Measurements from ENCODE around the gene IL4R. TPM values are rescaled to one million over a fixed set of nuclear protein-coding genes. Genes with fewer than 3 reads are reported as not detected.

IL4R gene
- total RNA-seq, 1 experiment from 2014 or later, result 28.6 TPM

DNA sequence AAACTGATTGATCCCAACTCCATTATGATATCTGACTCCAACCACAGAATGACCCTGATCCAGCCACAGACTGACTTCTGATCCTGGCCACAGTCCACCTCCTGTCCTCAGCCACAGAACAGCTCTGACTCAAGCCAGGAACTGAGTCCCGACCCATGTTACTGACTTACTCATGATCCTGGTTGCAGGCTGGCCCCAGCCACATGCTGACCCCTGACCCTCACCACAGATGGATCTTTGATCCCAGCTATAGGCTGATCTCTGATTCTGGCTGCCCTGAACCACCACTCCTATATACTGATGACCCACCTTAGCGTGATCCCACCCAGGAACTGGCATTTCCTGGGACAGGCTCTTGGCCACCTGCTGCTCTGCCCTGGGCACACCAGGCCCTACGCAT, 56.0 kb downstream of the IL4R start:
- no CpG with 5 or more reads among the region's 3 CpGs for WGBS (ENCODE audit: extremely low coverage, insufficient read length, low lambda C conversion rate)
- Histone ChIP-seq H4K5ac (ENCODE audit: insufficient read length, low read depth, low read length) (no peak overlapping the region), H2AFZ (ENCODE audit: low read length) (no peak overlapping the region), H3K56ac (ENCODE audit: insufficient read length, low read depth, low read length) (no peak overlapping the region), H2BK12ac (ENCODE audit: insufficient read length, low read depth, low read length) (no peak overlapping the region), H3K23me2 (ENCODE audit: insufficient read length, low read depth, low read length, poor library complexity, severe bottlenecking) (no peaks in the 10 kb centered on the region), H3K27ac (ENCODE audit: insufficient read length, low read depth, low read length) (no peak overlapping the region), H4K91ac (ENCODE audit: insufficient read length, low read depth, low read length) (no peak overlapping the region), H3K18ac (ENCODE audit: insufficient read length, low read depth, low read length) (no peak overlapping the region), H3K4ac (ENCODE audit: low read depth, low read length) (no peak overlapping the region), H4K20me1 (ENCODE audit: control insufficient read depth, insufficient read depth, insufficient read length) (no peaks in the 10 kb centered on the region), H2BK15ac (ENCODE audit: low read depth, low read length) (no peak overlapping the region), H3K9ac (ENCODE audit: extremely low read depth, insufficient read length, low read length) (no peak overlapping the region), H2BK20ac (ENCODE audit: low read depth, low read length, poor library complexity, severe bottlenecking) (no peak overlapping the region), H3K4me2 (ENCODE audit: insufficient read depth, insufficient read length, low read length) (no peak overlapping the region), H3K14ac (ENCODE audit: insufficient read depth, low read length) (no peak overlapping the region), H4K8ac (replicated peaks; ENCODE audit: insufficient read length, low read depth, low read length) (no peak overlapping the region), H2BK120ac (ENCODE audit: low read depth, low read length, poor library complexity, severe bottlenecking) (no peak overlapping the region), H3K9me3 (ENCODE audit: control insufficient read depth, low read depth, low read length) (no peaks in the 10 kb centered on the region), H2BK5ac (ENCODE audit: insufficient read length, low read length) (no peak overlapping the region), H3T11ph (ENCODE audit: low read length) (no peak overlapping the region), H3K79me2 (ENCODE audit: insufficient read depth, low read length) (no peaks in the 10 kb centered on the region), H3K27me3 (ENCODE audit: insufficient read depth, low read length) (no peaks in the 10 kb centered on the region), H3K79me1 (ENCODE audit: insufficient read depth, low read depth, low read length, poor library complexity, severe bottlenecking) (no peaks in the 10 kb centered on the region), H3K23ac (ENCODE audit: insufficient read length, low read depth, low read length) (no peak overlapping the region), H2AK5ac (ENCODE audit: insufficient read length, low read length) (no peak overlapping the region), H3K4me1 (ENCODE audit: insufficient read depth, low read length) (no peaks in the 10 kb centered on the region)
- TF ChIP-seq, protein P1, sequence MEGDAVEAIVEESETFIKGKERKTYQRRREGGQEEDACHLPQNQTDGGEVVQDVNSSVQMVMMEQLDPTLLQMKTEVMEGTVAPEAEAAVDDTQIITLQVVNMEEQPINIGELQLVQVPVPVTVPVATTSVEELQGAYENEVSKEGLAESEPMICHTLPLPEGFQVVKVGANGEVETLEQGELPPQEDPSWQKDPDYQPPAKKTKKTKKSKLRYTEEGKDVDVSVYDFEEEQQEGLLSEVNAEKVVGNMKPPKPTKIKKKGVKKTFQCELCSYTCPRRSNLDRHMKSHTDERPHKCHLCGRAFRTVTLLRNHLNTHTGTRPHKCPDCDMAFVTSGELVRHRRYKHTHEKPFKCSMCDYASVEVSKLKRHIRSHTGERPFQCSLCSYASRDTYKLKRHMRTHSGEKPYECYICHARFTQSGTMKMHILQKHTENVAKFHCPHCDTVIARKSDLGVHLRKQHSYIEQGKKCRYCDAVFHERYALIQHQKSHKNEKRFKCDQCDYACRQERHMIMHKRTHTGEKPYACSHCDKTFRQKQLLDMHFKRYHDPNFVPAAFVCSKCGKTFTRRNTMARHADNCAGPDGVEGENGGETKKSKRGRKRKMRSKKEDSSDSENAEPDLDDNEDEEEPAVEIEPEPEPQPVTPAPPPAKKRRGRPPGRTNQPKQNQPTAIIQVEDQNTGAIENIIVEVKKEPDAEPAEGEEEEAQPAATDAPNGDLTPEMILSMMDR (conservative IDR thresholded peaks at IDR 0.05), result no peak
- H3K9me3 Mint-ChIP-seq, result no peaks in the 10 kb centered on the region
- DNase-seq, result no peak
- no peak overlapping the region for H3K4me3 Mint-ChIP-seq
- H3K27me3 Mint-ChIP-seq (ENCODE audit: low read depth), result no peaks in the 10 kb centered on the region; the same call in 1 of the 2 replicates
- peaks cover 7 to 8% of the 10 kb centered on the region in 2 experiments for H3K4me1 Mint-ChIP-seq
- no peaks in the 10 kb centered on the region for H3K36me3 Mint-ChIP-seq (ENCODE audit: insufficient read depth in 1 of 3, low read depth in 3 of 3)
- H3K27ac Mint-ChIP-seq, result peak overlapping the region in 1 of 3 experiments; percentile 34; a peak in 1 of 7 replicates
